Natural killer cell (primary cell): Measurements from ENCODE around the gene TTI1. TPM values are rescaled to one million over a fixed set of nuclear protein-coding genes. Genes with fewer than 3 reads are reported as not detected.

ENCODE experiments used
- ATAC-seq, 3 donors: fragments of 150-1000 bp in 2 of 3; fragments of 200-7000 bp in 1 of 3; cut with Tn5 transposase; 1 replicate in 1 of 3; 2 replicates in 2 of 3; pipeline ENCODE4 v1.10.0; 2021; ENCODE audit warnings: mild to moderate bottlenecking in 2 of 3, moderate library complexity in 2 of 3
- DNase-seq, 2 donors: peaks; one replicate each; pipeline versions ENCODE4 v3.0.0 to v3.0.0-alpha.2; 2013 to 2021; ENCODE audit warnings: mixed read lengths in 1 of 2
- H3K27ac ChIP-seq: one replicate; pipeline ENCODE4 v1.5.1; 2013; ENCODE audit warnings: mild to moderate bottlenecking, low read length
- H3K27me3 ChIP-seq: one replicate; pipeline ENCODE4 v1.6.1; 2013; ENCODE audit warnings: low read length; ENCODE audit not compliant: control insufficient read depth, insufficient read depth
- H3K36me3 ChIP-seq: one replicate; pipeline ENCODE4 v1.6.1; 2013; ENCODE audit warnings: low read length; ENCODE audit not compliant: control insufficient read depth, insufficient read depth
- H3K4me1 ChIP-seq: one replicate; pipeline ENCODE4 v1.6.1; 2013; ENCODE audit warnings: low read length; ENCODE audit not compliant: control insufficient read depth, insufficient read depth
- H3K4me3 ChIP-seq: one replicate; pipeline ENCODE4 v1.5.1; 2013; ENCODE audit warnings: low read length
- H3K9me3 ChIP-seq: one replicate; pipeline ENCODE4 v1.6.1; 2013; ENCODE audit warnings: low read length; ENCODE audit not compliant: control insufficient read depth, insufficient read depth
- H3K27ac Mint-ChIP-seq, 2 donors: one replicate each; pipeline ENCODE4 v1.8.0; 2022; ENCODE audit warnings: mild to moderate bottlenecking in 2 of 2, mixed read lengths in 2 of 2, moderate library complexity in 1 of 2
- H3K27me3 Mint-ChIP-seq, 2 donors: one replicate each; pipeline ENCODE4 v1.8.0; 2022; ENCODE audit warnings: low read depth in 2 of 2, mixed read lengths in 2 of 2
- H3K36me3 Mint-ChIP-seq: one replicate; pipeline ENCODE4 v1.8.0; 2022; ENCODE audit warnings: mixed read lengths
- H3K4me1 Mint-ChIP-seq, 2 donors: one replicate each; pipeline ENCODE4 v1.8.0; 2022; ENCODE audit warnings: mixed read lengths in 2 of 2
- H3K4me3 Mint-ChIP-seq: one replicate; pipeline ENCODE4 v1.8.0; 2022; ENCODE audit warnings: mild to moderate bottlenecking, moderate library complexity, mixed read lengths
- H3K9me3 Mint-ChIP-seq, 2 donors: one replicate each; pipeline ENCODE4 v1.8.0; 2022; ENCODE audit warnings: mixed read lengths in 2 of 2
- WGBS: methylation state at CpG from one replicate; pipeline ENCODE4 v1.1.7; 2013; ENCODE audit warnings: missing lambda C conversion rate; ENCODE audit not compliant: insufficient coverage; 5-methylcytosine and 5-hydroxymethylcytosine counted together
- intact Hi-C: fragments of 100-400 bp; cut with micrococcal nuclease; formaldehyde crosslinking; loops from one replicate; pipeline ENCODE4 v1.14.2; 2022
- total RNA-seq, 4 donors: library from RNA; stranded (reverse); fragments of 120-200 nt in 1 of 4; gene quantifications; one replicate each; pipeline versions ENCODE4 v1.2.3 to v1.2.4, GENCODE V29; 2013 to 2022
- TF ChIP-seq, protein P1 (sequence below): fragments of 200-600 bp; IDR thresholded peaks from one replicate; pipeline ENCODE4 v1.8.0; 2022; ENCODE audit warnings: antibody characterized with exemption

Gene TTI1
- total RNA-seq, 3 donors from 2014 or later (not counting 1 experiment from before 2014, with no cell fraction given), result 15.9 to 23.9 (median 18.9) TPM

DNA sequence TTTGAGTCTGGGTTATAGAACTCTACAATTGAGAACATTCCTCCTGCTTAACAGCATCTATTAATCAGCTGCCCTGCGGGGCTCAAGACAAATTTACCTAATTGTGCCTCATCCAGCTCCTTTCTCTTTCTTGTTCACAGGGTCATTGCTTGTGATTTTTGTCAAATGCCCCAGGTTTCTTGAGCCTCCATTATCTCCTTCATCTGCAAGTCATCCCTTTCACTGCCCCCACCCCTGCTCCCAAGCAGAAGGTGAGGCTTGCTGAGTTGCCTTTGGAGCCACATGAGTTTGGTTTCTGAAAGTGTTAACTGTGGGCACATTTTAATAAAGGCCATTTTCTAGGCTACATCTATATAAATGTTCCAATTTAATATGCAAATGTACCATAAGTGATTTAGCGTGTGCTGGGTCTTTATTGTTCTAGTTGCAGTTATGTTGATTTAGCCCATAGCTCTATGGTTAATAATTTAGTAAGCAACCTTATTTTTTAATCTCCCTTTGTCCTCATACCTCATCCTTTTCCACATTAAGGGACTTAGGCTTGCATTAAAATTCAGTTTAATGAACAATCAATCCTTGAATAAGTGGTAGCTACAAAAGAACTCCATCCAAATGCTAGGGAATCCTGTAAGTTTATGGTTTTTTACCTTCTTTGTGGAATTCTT is 74.3 kb downstream of the TTI1 start:
- Histone ChIP-seq H3K36me3 (no peaks in the 10 kb centered on the region), H3K27ac (no peak overlapping the region), H3K4me3 (no peak overlapping the region), H3K9me3 (no peaks in the 10 kb centered on the region), H3K4me1 (no peaks in the 10 kb centered on the region), H3K27me3 (no peaks in the 10 kb centered on the region)
- Mint-ChIP-seq H3K36me3 (no peaks in the 10 kb centered on the region), H3K4me3 (no peak overlapping the region), H3K27ac (no peak overlapping the region), H3K27me3 (peaks cover 5 to 6% of the 10 kb centered on the region in 2 donors), H3K9me3 (peaks cover 0 to under 1% of the 10 kb centered on the region in 2 donors), H3K4me1 (no peaks in the 10 kb centered on the region)
- ATAC-seq (no peak), DNase-seq (no peak)
- intact Hi-C loops, result no loop called here
- TF ChIP-seq, protein P1, sequence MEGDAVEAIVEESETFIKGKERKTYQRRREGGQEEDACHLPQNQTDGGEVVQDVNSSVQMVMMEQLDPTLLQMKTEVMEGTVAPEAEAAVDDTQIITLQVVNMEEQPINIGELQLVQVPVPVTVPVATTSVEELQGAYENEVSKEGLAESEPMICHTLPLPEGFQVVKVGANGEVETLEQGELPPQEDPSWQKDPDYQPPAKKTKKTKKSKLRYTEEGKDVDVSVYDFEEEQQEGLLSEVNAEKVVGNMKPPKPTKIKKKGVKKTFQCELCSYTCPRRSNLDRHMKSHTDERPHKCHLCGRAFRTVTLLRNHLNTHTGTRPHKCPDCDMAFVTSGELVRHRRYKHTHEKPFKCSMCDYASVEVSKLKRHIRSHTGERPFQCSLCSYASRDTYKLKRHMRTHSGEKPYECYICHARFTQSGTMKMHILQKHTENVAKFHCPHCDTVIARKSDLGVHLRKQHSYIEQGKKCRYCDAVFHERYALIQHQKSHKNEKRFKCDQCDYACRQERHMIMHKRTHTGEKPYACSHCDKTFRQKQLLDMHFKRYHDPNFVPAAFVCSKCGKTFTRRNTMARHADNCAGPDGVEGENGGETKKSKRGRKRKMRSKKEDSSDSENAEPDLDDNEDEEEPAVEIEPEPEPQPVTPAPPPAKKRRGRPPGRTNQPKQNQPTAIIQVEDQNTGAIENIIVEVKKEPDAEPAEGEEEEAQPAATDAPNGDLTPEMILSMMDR, result no peak
- 88% methylated on average over 1 of the region's 2 CpGs for WGBS

DNA sequence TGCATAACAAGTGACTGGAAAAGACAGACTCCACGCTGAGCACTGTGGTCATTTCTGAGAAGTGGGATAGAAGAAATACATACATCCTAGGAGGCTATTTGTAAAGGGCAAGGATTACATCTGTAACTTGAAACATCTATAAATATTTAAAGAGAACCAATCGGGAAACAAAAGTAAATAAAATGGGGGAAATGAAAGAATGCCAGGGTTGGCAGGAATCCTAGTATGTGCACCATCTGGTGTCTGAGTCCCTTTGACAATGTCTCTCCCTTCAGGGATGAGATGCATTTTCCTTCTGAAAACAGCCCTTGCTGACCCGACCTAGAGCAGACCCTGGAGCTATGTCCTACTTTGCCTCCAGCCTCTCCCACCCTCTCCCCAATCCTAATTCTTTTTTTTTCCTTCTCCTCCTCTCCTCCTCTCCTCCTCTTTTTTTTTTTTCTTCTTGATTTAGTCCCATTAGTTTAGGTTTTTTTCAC is 77.1 kb downstream of the TTI1 start:
- H3K4me1 Mint-ChIP-seq, result no peaks in the 10 kb centered on the region
- H3K4me3 ChIP-seq, result no peak overlapping the region
- H3K9me3 ChIP-seq, result no peaks in the 10 kb centered on the region
- H3K27me3 Mint-ChIP-seq, result peaks cover 0 to 6% of the 10 kb centered on the region in 2 donors
- no peaks in the 10 kb centered on the region for H3K4me1 ChIP-seq
- H3K9me3 Mint-ChIP-seq, result no peaks in the 10 kb centered on the region
- TF ChIP-seq, protein P1, result no peak
- no peaks in the 10 kb centered on the region for H3K36me3 ChIP-seq
- ATAC-seq (no peak), DNase-seq (no peak)
- H3K36me3 Mint-ChIP-seq, result no peaks in the 10 kb centered on the region
- H3K27ac ChIP-seq, result no peak overlapping the region
- no peak overlapping the region for H3K4me3 Mint-ChIP-seq
- H3K27ac Mint-ChIP-seq, result no peak overlapping the region
- H3K27me3 ChIP-seq, result no peaks in the 10 kb centered on the region
- WGBS, result 72% methylated on average over 2 of the region's 3 CpGs
- intact Hi-C loops, result no loop called here

DNA sequence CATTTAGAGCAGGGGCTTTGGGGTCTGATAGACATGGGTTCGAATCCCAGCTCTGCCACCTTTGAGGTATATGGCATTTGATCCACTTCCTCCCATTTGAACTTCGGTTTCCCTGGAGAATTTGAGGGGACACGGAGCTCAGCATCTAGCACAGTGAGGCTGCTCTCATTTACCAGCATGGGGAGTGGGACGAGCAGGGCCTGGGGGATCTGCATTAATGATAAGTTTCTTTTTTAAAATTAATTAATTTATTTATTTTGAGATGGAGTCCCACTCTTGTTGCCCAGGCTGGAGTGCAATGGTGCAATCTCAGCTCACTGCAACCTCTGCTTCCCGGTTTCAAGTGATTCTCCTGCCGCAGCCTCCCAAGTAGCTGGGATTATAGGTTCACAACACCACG is 77.7 kb downstream of the TTI1 start:
- no peak for ATAC-seq
- TF ChIP-seq, protein P1, result no peak
- Mint-ChIP-seq H3K9me3 (no peaks in the 10 kb centered on the region), H3K27me3 (peaks cover 0 to 6% of the 10 kb centered on the region in 2 donors), H3K36me3 (no peaks in the 10 kb centered on the region), H3K4me3 (no peak overlapping the region), H3K4me1 (no peaks in the 10 kb centered on the region), H3K27ac (no peak overlapping the region)
- DNase-seq, result no peak
- Histone ChIP-seq H3K27me3 (no peaks in the 10 kb centered on the region), H3K27ac (no peak overlapping the region), H3K9me3 (no peaks in the 10 kb centered on the region), H3K4me1 (no peaks in the 10 kb centered on the region), H3K36me3 (no peaks in the 10 kb centered on the region), H3K4me3 (no peak overlapping the region)
- intact Hi-C loops, result no loop called here
- WGBS, result 89% methylated on average over 7 of the region's 7 CpGs

DNA sequence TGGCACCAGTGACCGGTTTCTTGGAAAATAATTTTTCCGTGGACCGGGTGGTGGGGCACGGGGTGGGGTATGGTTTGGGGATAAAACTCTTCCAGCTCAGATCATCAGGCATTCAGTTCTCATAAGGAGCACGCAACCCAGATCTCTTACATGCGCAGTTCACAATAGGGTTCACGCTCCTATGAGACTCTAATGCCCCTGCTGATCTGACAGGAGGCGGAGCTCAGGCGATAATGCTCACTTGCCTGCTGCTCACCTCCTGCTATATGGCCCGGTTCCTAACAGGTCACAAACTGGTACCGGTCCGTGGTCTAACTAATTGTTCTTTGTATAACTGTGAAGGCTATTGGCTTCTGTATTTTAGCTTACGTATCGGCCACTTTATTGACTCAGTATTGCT is 78.6 kb downstream of the TTI1 start:
- DNase-seq, result no peak
- TF ChIP-seq, protein P1, result no peak
- no peaks in the 10 kb centered on the region for H3K9me3 Mint-ChIP-seq
- no peak overlapping the region for H3K27ac ChIP-seq
- intact Hi-C loops, result no loop called here
- peaks cover 0 to 6% of the 10 kb centered on the region in 2 donors for H3K27me3 Mint-ChIP-seq
- H3K36me3 Mint-ChIP-seq, result no peaks in the 10 kb centered on the region
- H3K4me3 ChIP-seq, result no peak overlapping the region
- H3K4me1 Mint-ChIP-seq, result no peaks in the 10 kb centered on the region
- H3K9me3 ChIP-seq, result no peaks in the 10 kb centered on the region
- H3K27ac Mint-ChIP-seq, result no peak overlapping the region
- H3K4me1 ChIP-seq, result no peaks in the 10 kb centered on the region
- WGBS, result 92% methylated on average over 13 of the region's 14 CpGs
- H3K27me3 ChIP-seq, result no peaks in the 10 kb centered on the region
- H3K4me3 Mint-ChIP-seq, result no peak overlapping the region
- no peak for ATAC-seq
- H3K36me3 ChIP-seq, result no peaks in the 10 kb centered on the region
